Measurements from ENCODE around the gene CHPF. TPM values are rescaled to one million over a fixed set of nuclear protein-coding genes. Genes with fewer than 3 reads are reported as not detected.

CHPF gene
- total RNA-seq, 1 experiment from 2014 or later = 228 TPM

- no peaks in the 10 kb centered on the region for H3K36me3 ChIP-seq (ENCODE audit: control insufficient read depth in 1 of 2, insufficient read depth in 2 of 2, low read length in 2 of 2)
- POLR2A ChIA-PET = no interaction called here
- no peak overlapping the region for H3K9ac ChIP-seq (ENCODE audit: low read length)
- CTCF ChIA-PET = no interaction called here
- TF ChIP-seq MAX (IDR thresholded peaks at IDR 0.05) (no peak), CBX3 (IDR thresholded peaks at IDR 0.05; ENCODE audit: low read depth) (no peak), JUND (IDR thresholded peaks at IDR 0.05) (no peak)
- H3K79me2 ChIP-seq (ENCODE audit: insufficient read depth, low read length) = no peaks in the 10 kb centered on the region
- no TSS peak for BruUV-seq (replicated peaks)
- ATAC-seq (no peak), DNase-seq (ENCODE audit: low read depth, low spot score) (no peak)
- H3K27ac ChIP-seq (ENCODE audit: low read depth, low read length) = no peak overlapping the region
- RAD21 ChIA-PET (ENCODE audit: low non-redundant PET in 1 of 2, low total read pairs in 2 of 2, uncharacterized antibody in 2 of 2, unreplicated experiment in 2 of 2) = no interaction called here
- H3K27me3 ChIP-seq (ENCODE audit: insufficient read depth, low read length) = no peaks in the 10 kb centered on the region
- H3K9me3 ChIP-seq (ENCODE audit: control insufficient read depth in 1 of 2, insufficient read depth in 1 of 2, low read depth in 1 of 2, low read length in 2 of 2) = no peaks in the 10 kb centered on the region
- H3K4me2 ChIP-seq (ENCODE audit: low read length) = no peak overlapping the region
- intact Hi-C loops (cut with micrococcal nuclease) = no loop called here
- no peak overlapping the region for H2AFZ ChIP-seq (ENCODE audit: low read depth, low read length, poor library complexity, severe bottlenecking)
- H3K9me2 ChIP-seq (ENCODE audit: insufficient read depth) = no peaks in the 10 kb centered on the region
- H3K4me1 ChIP-seq (ENCODE audit: control insufficient read depth in 1 of 2, insufficient read depth in 2 of 2, low read length in 2 of 2) = no peaks in the 10 kb centered on the region
- no peaks in the 10 kb centered on the region for H4K20me1 ChIP-seq (ENCODE audit: insufficient read depth)
- H3K4me3 ChIP-seq (replicated peaks in 1 of 2; ENCODE audit: low read depth in 1 of 2, low read length in 2 of 2) = no peak overlapping the region
Observed at GRCh38 chr2:219489315-219489714, 54.3 kb downstream of the CHPF start.

Small RNA genes within 50 kb of the gene (microRNA-seq; reads per million reads assigned to microRNA genes)
- gene MIR3132 (ENCODE audit: borderline number of aligned reads) = 2.8 reads per million

Other genes starting within 250 kb of the CHPF start
- gene PTPRN, start 234.4 kb downstream of the CHPF start, total RNA-seq (2021; ENCODE audit: unreplicated experiment) = not detected
- not detected for gene RESP18, start 211.1 kb downstream of the CHPF start, total RNA-seq (2021; ENCODE audit: unreplicated experiment)
- 80.1 TPM for gene DNPEP, start 155.9 kb downstream of the CHPF start, total RNA-seq (2021; ENCODE audit: unreplicated experiment)
- 4.2 TPM for gene DES, start 125.4 kb downstream of the CHPF start, total RNA-seq (2021; ENCODE audit: unreplicated experiment)
- 56.6 TPM for gene SPEG, start 109.0 kb downstream of the CHPF start, total RNA-seq (2021; ENCODE audit: unreplicated experiment)
- gene GMPPA, start 44.9 kb downstream of the CHPF start, total RNA-seq (2021; ENCODE audit: unreplicated experiment) = 71.8 TPM
- gene ASIC4, start 29.3 kb downstream of the CHPF start, total RNA-seq (2021; ENCODE audit: unreplicated experiment) = 2.1 TPM
- gene TMEM198, start 219 bp upstream of the CHPF start, total RNA-seq (2021; ENCODE audit: unreplicated experiment) = 2.1 TPM
- 45.2 TPM for gene OBSL1, start 27.7 kb upstream of the CHPF start, total RNA-seq (2021; ENCODE audit: unreplicated experiment)
- gene INHA, start 28.5 kb upstream of the CHPF start, total RNA-seq (2021; ENCODE audit: unreplicated experiment) = not detected
- gene STK11IP, start 54.0 kb upstream of the CHPF start, total RNA-seq (2021; ENCODE audit: unreplicated experiment) = 45.0 TPM
- gene SLC4A3, start 83.8 kb upstream of the CHPF start, total RNA-seq (2021; ENCODE audit: unreplicated experiment) = 23.0 TPM

Measured in HCT116 (cell line).